Skeletal muscle tissue (tissue), 4 donors: Measurements from ENCODE around the gene LENEP. TPM values are rescaled to one million over a fixed set of nuclear protein-coding genes. Genes with fewer than 3 reads are reported as not detected.

Experiments used
- H3K27ac ChIP-seq: one replicate; pipeline ENCODE4 v1.7.0; 2013; ENCODE audit warnings: mild to moderate bottlenecking, low read depth, low read length, inconsistent platforms
- H3K27me3 ChIP-seq, 3 donors: one replicate each; pipeline ENCODE4 v1.7.0; 2013; ENCODE audit warnings: low read length in 3 of 3; ENCODE audit not compliant: control insufficient read depth in 3 of 3, insufficient read depth in 3 of 3
- H3K36me3 ChIP-seq, 3 donors: one replicate each; pipeline ENCODE4 v1.7.0; 2013; ENCODE audit warnings: low read length in 3 of 3; ENCODE audit not compliant: control insufficient read depth in 3 of 3, insufficient read depth in 3 of 3
- H3K4me1 ChIP-seq, 3 donors: one replicate each; pipeline ENCODE4 v1.7.0; 2013; ENCODE audit warnings: low read length in 3 of 3, mild to moderate bottlenecking in 3 of 3; ENCODE audit not compliant: control insufficient read depth in 3 of 3, insufficient read depth in 3 of 3
- H3K4me3 ChIP-seq, 3 donors: one replicate each; pipeline ENCODE4 v1.7.0; 2013; ENCODE audit warnings: low read length in 3 of 3
- H3K9ac ChIP-seq, 3 donors: one replicate each; pipeline ENCODE4 v1.7.0; 2013; ENCODE audit warnings: low read length in 3 of 3, mild to moderate bottlenecking in 3 of 3, moderate library complexity in 2 of 3, low read depth in 1 of 3
- H3K9me3 ChIP-seq, 3 donors: one replicate each; pipeline ENCODE4 v1.7.0; 2013; ENCODE audit warnings: low read length in 3 of 3; ENCODE audit not compliant: control insufficient read depth in 3 of 3
- total RNA-seq: library from RNA; depleted of rRNA; stranded (reverse); fragments of >200 nt; gene quantifications from one replicate; pipeline ENCODE4 v1.2.3, GENCODE V29; 2014
- donor health status: Osteomylitis.

Gene LENEP
- total RNA-seq, 1 donor from 2014 or later: not detected

- peak overlapping the region in 1 of 3 donors; percentile 9 for H3K4me3 ChIP-seq
- H3K36me3 ChIP-seq: peaks cover 0 to 9% (median 6%) of the 10 kb centered on the region in 3 donors
- H3K4me1 ChIP-seq: peaks cover 60 to 85% (median 76%) of the 10 kb centered on the region in 3 donors
- H3K9me3 ChIP-seq: no peaks in the 10 kb centered on the region
- H3K27me3 ChIP-seq: no peaks in the 10 kb centered on the region
- peak overlapping the region; percentile 97 for H3K27ac ChIP-seq
- peak overlapping the region in 1 of 3 donors; percentile 51 for H3K9ac ChIP-seq
Measured at GRCh38 chr1:155009742-155010141, 16.4 kb downstream of the LENEP start.

GRCh38 chr1:155010211-155010918, 17.0 kb downstream of the LENEP start:
- H3K36me3 ChIP-seq: peaks cover 3 to 12% (median 9%) of the 10 kb centered on the region in 3 donors
- H3K4me3 ChIP-seq: peak overlapping the region in 1 of 3 donors; percentile 9
- H3K4me1 ChIP-seq: peaks cover 55 to 80% (median 70%) of the 10 kb centered on the region in 3 donors
- H3K9me3 ChIP-seq: no peaks in the 10 kb centered on the region
- no peaks in the 10 kb centered on the region for H3K27me3 ChIP-seq
- H3K27ac ChIP-seq: peak overlapping the region; percentile 97
- peak overlapping the region in 2 of 3 donors; percentile 32 to 33 for H3K9ac ChIP-seq

GRCh38 chr1:155011004-155011416, 17.6 kb downstream of the LENEP start:
- H3K27ac ChIP-seq: peak overlapping the region; percentile 97
- H3K27me3 ChIP-seq: no peaks in the 10 kb centered on the region
- no peak overlapping the region for H3K4me3 ChIP-seq
- H3K9me3 ChIP-seq: no peaks in the 10 kb centered on the region
- H3K4me1 ChIP-seq: peaks cover 48 to 77% (median 64%) of the 10 kb centered on the region in 3 donors
- peaks cover 9 to 14% (median 12%) of the 10 kb centered on the region in 3 donors for H3K36me3 ChIP-seq
- peak overlapping the region in 2 of 3 donors; percentile 32 to 33 for H3K9ac ChIP-seq

- Histone ChIP-seq H3K9me3 (no peaks in the 10 kb centered on the region), H3K36me3 (peaks cover 12 to 19% (median 13%) of the 10 kb centered on the region in 3 donors), H3K4me3 (peak overlapping the region in 1 of 3 donors; percentile 17), H3K9ac (peak overlapping the region in 2 of 3 donors; percentile 32 to 35), H3K4me1 (peaks cover 44 to 76% (median 60%) of the 10 kb centered on the region in 3 donors), H3K27me3 (no peaks in the 10 kb centered on the region), H3K27ac (peak overlapping the region; percentile 44)
Measured at GRCh38 chr1:155011437-155012025, 18.1 kb downstream of the LENEP start.

GRCh38 chr1:155012026-155012546, 18.7 kb downstream of the LENEP start:
- Histone ChIP-seq H3K4me3 (peak overlapping the region in 1 of 3 donors; percentile 17), H3K36me3 (peaks cover 12 to 21% (median 13%) of the 10 kb centered on the region in 3 donors), H3K4me1 (peaks cover 44 to 76% (median 60%) of the 10 kb centered on the region in 3 donors), H3K27ac (peak overlapping the region; percentile 44), H3K27me3 (no peaks in the 10 kb centered on the region), H3K9me3 (no peaks in the 10 kb centered on the region), H3K9ac (peak overlapping the region in 2 of 3 donors; percentile 14 to 35)

GRCh38 chr1:155012776-155013602, 19.6 kb downstream of the LENEP start:
- Histone ChIP-seq H3K36me3 (peaks cover 12 to 21% (median 13%) of the 10 kb centered on the region in 3 donors), H3K4me1 (peaks cover 41 to 76% (median 58%) of the 10 kb centered on the region in 3 donors), H3K4me3 (no peak overlapping the region), H3K9me3 (no peaks in the 10 kb centered on the region), H3K27me3 (no peaks in the 10 kb centered on the region), H3K27ac (peak overlapping the region; percentile 44), H3K9ac (peak overlapping the region in 1 of 3 donors; percentile 14)

- Histone ChIP-seq H3K36me3 (peaks cover 12 to 21% (median 13%) of the 10 kb centered on the region in 3 donors), H3K27me3 (no peaks in the 10 kb centered on the region), H3K4me1 (peaks cover 36 to 74% (median 53%) of the 10 kb centered on the region in 3 donors), H3K9me3 (no peaks in the 10 kb centered on the region), H3K27ac (peak overlapping the region; percentile 44), H3K4me3 (no peak overlapping the region), H3K9ac (no peak overlapping the region)
Measured at GRCh38 chr1:155013632-155014031, 20.2 kb downstream of the LENEP start.

GRCh38 chr1:155014709-155015508, 21.5 kb downstream of the LENEP start:
- peaks cover 31 to 65% (median 43%) of the 10 kb centered on the region in 3 donors for H3K4me1 ChIP-seq
- no peak overlapping the region for H3K27ac ChIP-seq
- H3K4me3 ChIP-seq: no peak overlapping the region
- H3K9ac ChIP-seq: no peak overlapping the region
- no peaks in the 10 kb centered on the region for H3K27me3 ChIP-seq
- no peaks in the 10 kb centered on the region for H3K9me3 ChIP-seq
- peaks cover 12 to 21% (median 13%) of the 10 kb centered on the region in 3 donors for H3K36me3 ChIP-seq
